ENCODE results near the gene NID1.
A peak's percentile ranks its signal among the peaks of the same experiment; 100 is the strongest.

DNA sequence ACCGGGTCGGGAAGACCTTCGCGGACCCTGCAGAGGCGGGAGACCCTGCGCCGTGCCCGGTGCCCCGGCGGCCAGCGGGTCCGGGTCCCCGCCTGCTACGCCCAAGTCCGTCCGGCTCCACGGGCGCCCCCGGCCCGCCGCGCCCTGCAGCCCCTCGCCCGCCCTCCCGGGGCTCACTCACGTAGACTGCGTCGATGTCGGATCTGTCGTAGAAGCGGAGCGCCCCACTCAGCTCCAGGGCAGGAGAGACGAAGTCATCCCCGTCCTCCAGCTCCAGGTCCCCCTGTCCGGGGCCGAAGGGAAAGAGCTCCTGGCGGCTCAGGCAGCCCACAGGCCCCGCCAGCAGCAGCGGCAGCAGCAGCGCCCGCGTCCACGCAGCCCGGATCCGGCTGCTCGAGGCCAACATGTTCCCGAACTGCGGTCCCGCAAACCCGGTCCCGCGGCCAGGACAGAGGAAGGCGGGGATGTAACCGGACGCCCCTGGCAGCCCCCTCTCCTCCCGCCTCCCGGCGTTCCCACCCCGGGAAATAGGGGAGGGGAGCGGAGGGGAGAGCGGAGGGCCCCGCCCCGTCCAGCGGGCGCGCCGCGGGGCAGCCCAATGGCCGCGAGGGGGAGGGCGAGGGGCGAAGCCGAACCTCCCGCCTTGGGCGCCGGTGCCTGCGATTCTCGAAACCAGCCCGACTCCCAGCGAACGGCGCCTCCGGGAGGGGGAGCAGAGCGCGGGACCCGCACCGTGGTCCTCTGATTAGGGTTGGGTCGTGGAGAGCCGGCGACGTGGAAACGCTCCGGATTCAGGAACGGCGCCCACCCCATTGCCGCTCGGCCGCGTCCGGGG is at the start of gene NID1:
- TF ChIP-seq, protein P1, sequence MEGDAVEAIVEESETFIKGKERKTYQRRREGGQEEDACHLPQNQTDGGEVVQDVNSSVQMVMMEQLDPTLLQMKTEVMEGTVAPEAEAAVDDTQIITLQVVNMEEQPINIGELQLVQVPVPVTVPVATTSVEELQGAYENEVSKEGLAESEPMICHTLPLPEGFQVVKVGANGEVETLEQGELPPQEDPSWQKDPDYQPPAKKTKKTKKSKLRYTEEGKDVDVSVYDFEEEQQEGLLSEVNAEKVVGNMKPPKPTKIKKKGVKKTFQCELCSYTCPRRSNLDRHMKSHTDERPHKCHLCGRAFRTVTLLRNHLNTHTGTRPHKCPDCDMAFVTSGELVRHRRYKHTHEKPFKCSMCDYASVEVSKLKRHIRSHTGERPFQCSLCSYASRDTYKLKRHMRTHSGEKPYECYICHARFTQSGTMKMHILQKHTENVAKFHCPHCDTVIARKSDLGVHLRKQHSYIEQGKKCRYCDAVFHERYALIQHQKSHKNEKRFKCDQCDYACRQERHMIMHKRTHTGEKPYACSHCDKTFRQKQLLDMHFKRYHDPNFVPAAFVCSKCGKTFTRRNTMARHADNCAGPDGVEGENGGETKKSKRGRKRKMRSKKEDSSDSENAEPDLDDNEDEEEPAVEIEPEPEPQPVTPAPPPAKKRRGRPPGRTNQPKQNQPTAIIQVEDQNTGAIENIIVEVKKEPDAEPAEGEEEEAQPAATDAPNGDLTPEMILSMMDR (conservative IDR thresholded peaks at IDR 0.05; ENCODE audit: low read depth, low read length), result peak; percentile 36
- TF ChIP-seq POLR2A (IDR thresholded peaks at IDR 0.05; ENCODE audit: low read depth, low read length) (0 out of 2 replicates have a peak, but pooled peaks have one; percentile 22), MXI1 (IDR thresholded peaks at IDR 0.05; ENCODE audit: borderline replicate concordance, low read depth, low read length) (no peak), RFX5 (IDR thresholded peaks at IDR 0.05; ENCODE audit: low read depth, low read length) (no peak), MAFK (IDR thresholded peaks at IDR 0.05; ENCODE audit: low read depth, low read length) (no peak), BHLHE40 (IDR thresholded peaks at IDR 0.05; ENCODE audit: low read depth, low read length) (no peak), SMC3 (IDR thresholded peaks at IDR 0.05; ENCODE audit: low read depth, low read length) (no peak), CEBPB (IDR thresholded peaks at IDR 0.05; ENCODE audit: low read depth, low read length) (no peak), RAD21 (IDR thresholded peaks at IDR 0.05; ENCODE audit: low read length) (no peak), MAZ (IDR thresholded peaks at IDR 0.05; ENCODE audit: borderline replicate concordance, low read depth, low read length) (peak; percentile 98), CHD1 (IDR thresholded peaks at IDR 0.05; ENCODE audit: low read depth, low read length) (no peak), RCOR1 (IDR thresholded peaks at IDR 0.05; ENCODE audit: insufficient replicate concordance, low read length) (no peak)
- TF ChIP-seq, protein P2, sequence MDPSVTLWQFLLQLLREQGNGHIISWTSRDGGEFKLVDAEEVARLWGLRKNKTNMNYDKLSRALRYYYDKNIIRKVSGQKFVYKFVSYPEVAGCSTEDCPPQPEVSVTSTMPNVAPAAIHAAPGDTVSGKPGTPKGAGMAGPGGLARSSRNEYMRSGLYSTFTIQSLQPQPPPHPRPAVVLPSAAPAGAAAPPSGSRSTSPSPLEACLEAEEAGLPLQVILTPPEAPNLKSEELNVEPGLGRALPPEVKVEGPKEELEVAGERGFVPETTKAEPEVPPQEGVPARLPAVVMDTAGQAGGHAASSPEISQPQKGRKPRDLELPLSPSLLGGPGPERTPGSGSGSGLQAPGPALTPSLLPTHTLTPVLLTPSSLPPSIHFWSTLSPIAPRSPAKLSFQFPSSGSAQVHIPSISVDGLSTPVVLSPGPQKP (IDR thresholded peaks at IDR 0.05; ENCODE audit: borderline replicate concordance, low read depth, low read length), result no peak
- TF ChIP-seq, protein P3, sequence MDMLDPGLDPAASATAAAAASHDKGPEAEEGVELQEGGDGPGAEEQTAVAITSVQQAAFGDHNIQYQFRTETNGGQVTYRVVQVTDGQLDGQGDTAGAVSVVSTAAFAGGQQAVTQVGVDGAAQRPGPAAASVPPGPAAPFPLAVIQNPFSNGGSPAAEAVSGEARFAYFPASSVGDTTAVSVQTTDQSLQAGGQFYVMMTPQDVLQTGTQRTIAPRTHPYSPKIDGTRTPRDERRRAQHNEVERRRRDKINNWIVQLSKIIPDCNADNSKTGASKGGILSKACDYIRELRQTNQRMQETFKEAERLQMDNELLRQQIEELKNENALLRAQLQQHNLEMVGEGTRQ (IDR thresholded peaks at IDR 0.05; ENCODE audit: low read depth, low read length), result no peak
